HepG2 (cell line): ENCODE results near the gene NFKBIA. TPM values are rescaled to one million over a fixed set of nuclear protein-coding genes. Genes with fewer than 3 reads are reported as not detected.

Experiments
- CAMTA2 ChIP-seq: sonication (generic); formaldehyde crosslinking; IDR thresholded peaks from 2 replicates; pipeline ENCODE4 v1.4.0; 2020; ENCODE audit warnings: mild to moderate bottlenecking, missing genetic modification reagents, borderline replicate concordance
- EP300 ChIP-seq, 3 experiments: sonication (generic) in 1 of 3; formaldehyde crosslinking in 1 of 3; IDR thresholded peaks; 2 replicates each; pipeline versions ENCODE4 v1.5.1 to v1.6.1; 2011 to 2020; ENCODE audit warnings: low read depth in 2 of 3, low read length in 2 of 3, borderline replicate concordance in 1 of 3, improper control_type of control experiment in 1 of 3, mild to moderate bottlenecking in 1 of 3, missing genetic modification reagents in 1 of 3, moderate library complexity in 1 of 3
- HNRNPH1 ChIP-seq: fragments of 200-400 bp; formaldehyde crosslinking; optimal IDR thresholded peaks from 2 replicates; pipeline ENCODE3; 2017; ENCODE audit warnings: mild to moderate bottlenecking, low read depth, low read length
- REL ChIP-seq: sonication (generic); formaldehyde crosslinking; conservative IDR thresholded peaks from 2 replicates; pipeline ENCODE4 v1.8.0; 2022; ENCODE audit warnings: mild to moderate bottlenecking, missing genetic modification reagents, moderate library complexity
- SPEN ChIP-seq: sonication (generic); formaldehyde crosslinking; IDR thresholded peaks from 2 replicates; pipeline ENCODE4 v1.5.1; 2020; ENCODE audit warnings: low read depth, mild to moderate bottlenecking, missing genetic modification reagents
- TBL1XR1 ChIP-seq: fragments of 150-350 bp; IDR thresholded peaks from 2 replicates; pipeline ENCODE4 v1.6.1; 2014; ENCODE audit warnings: borderline replicate concordance, low read length; ENCODE audit not compliant: partially characterized antibody
- ZNF101 ChIP-seq: sonication (generic); formaldehyde crosslinking; IDR thresholded peaks from 2 replicates; pipeline ENCODE4 v1.4.0; 2020; ENCODE audit warnings: mild to moderate bottlenecking, low read depth, missing genetic modification reagents, borderline replicate concordance
- ZNF20 ChIP-seq: sonication (generic); formaldehyde crosslinking; IDR thresholded peaks from 2 replicates; pipeline ENCODE4 v1.4.0; 2020; ENCODE audit warnings: mild to moderate bottlenecking, moderate library complexity, missing genetic modification reagents
- ZNF431 ChIP-seq: sonication (generic); formaldehyde crosslinking; IDR thresholded peaks from 2 replicates; pipeline ENCODE4 v1.9.0; 2022; ENCODE audit warnings: missing genetic modification reagents, low read depth, mild to moderate bottlenecking, borderline replicate concordance
- ZNF501 ChIP-seq: sonication (generic); formaldehyde crosslinking; IDR thresholded peaks from 2 replicates; pipeline ENCODE4 v1.5.1; 2020; ENCODE audit warnings: mild to moderate bottlenecking, moderate library complexity, missing genetic modification reagents
- ZNF644 ChIP-seq: IDR thresholded peaks from 2 replicates; pipeline ENCODE4 v1.6.1; 2016; ENCODE audit warnings: low read depth
- ZNF776 ChIP-seq: sonication (generic); formaldehyde crosslinking; IDR thresholded peaks from 2 replicates; pipeline ENCODE4 v1.4.0; 2020; ENCODE audit warnings: mild to moderate bottlenecking, missing genetic modification reagents
- polyA plus RNA-seq, 8 experiments: library from polyadenylated mRNA; depleted of rRNA in 3 of 8; stranded (reverse) in 7 of 8; unstranded in 1 of 8; fragments of >200 nt; fragmentation: Illumina TruSeq in 4 of 8; extraction: Trizol in 4 of 8; gene quantifications; 2 replicates each; pipeline versions ENCODE4 v1.2.1 to v1.2.3, GENCODE V29; 2011 to 2016; ENCODE audit warnings: low read depth in 4 of 8, missing spikeins in 1 of 8, mixed read lengths in 1 of 8; ENCODE audit not compliant: insufficient read depth in 1 of 8
- total RNA-seq, 5 experiments: library from RNA; depleted of rRNA; stranded (reverse); fragments of >200 nt; fragmentation: Illumina TruSeq; extraction: Trizol; gene quantifications; 2 replicates each; pipeline ENCODE4 v1.2.3, GENCODE V29; 2016; ENCODE audit warnings: low read depth in 1 of 5
- TF ChIP-seq, protein P1 (sequence below), 2 experiments: sonication (generic) in 1 of 2; formaldehyde crosslinking in 1 of 2; IDR thresholded peaks; 2 replicates each; pipeline versions ENCODE4 v1.6.1 to v1.9.0; 2014 to 2022; ENCODE audit warnings: antibody characterized with exemption in 1 of 2, borderline replicate concordance in 1 of 2, inconsistent platforms in 1 of 2, low read depth in 1 of 2, missing genetic modification reagents in 1 of 2
- TF ChIP-seq, protein P2 (sequence below): sonication (generic); formaldehyde crosslinking; IDR thresholded peaks from 2 replicates; pipeline ENCODE4 v1.8.1; 2022; ENCODE audit warnings: mild to moderate bottlenecking, missing genetic modification reagents
- TF ChIP-seq, protein P3 (sequence below): sonication (generic); formaldehyde crosslinking; IDR thresholded peaks from 2 replicates; pipeline ENCODE4 v1.4.0; 2020; ENCODE audit warnings: mild to moderate bottlenecking, missing genetic modification reagents
- TF ChIP-seq, protein P4 (sequence below): sonication (generic); formaldehyde crosslinking; IDR thresholded peaks from 2 replicates; pipeline ENCODE4 v1.5.0; 2020; ENCODE audit warnings: mild to moderate bottlenecking, missing genetic modification reagents

NFKBIA gene
- total and polyA plus RNA-seq, 2 of the 13 experiments (the other 11 are each of a cell fraction or from before 2014, with no cell fraction given): 197 to 319 TPM

DNA sequence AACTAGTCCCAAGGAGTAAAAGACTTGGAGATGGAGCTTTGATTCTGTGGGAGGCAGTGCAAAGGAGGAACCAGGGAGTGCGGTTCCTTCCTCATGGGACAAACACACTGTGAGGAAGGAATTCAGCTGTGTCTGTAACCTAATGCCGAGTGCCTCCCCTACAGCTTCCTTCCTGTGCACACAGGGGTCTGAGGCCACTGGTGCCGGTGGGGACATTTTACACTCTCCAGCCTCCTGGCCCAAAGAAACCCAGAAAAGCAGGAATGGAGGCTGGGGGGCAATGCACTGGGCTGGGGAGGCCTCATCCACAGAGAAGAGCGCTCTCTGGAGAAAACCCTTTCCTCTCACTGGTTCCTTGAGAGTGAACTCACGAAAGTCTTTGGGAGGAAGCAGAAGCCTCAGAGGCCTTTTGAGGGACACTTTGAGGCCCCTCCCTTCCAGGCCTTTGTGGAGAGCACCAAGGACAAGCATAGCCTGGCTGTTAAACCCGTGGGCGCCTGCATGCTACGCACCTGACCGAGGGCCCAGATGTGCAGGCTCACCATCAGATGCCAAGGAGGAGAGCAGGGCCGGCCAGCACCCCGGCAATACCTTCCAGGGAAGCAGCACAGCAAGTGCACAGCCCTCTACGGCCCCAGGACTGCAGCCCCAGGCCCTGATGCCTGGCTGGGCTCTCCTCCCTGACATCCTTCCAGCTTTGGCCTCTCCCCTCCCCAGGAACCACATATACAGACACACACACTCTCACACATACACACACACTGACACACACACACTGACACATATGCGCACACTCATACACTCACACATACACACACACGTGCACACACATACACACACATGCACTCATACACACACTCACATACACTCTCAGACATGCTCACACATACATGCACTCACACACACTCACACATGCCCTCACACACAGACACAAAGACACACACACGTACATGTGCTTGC is 52.0 kb downstream of the NFKBIA start (continued):
- TF ChIP-seq ZNF776 (CRISPR knock-in tag) (no peak), ZNF101 (CRISPR knock-in tag) (no peak), ZNF20 (CRISPR knock-in tag) (no peak), HNRNPH1 (no peak), CAMTA2 (CRISPR knock-in tag) (no peak), ZNF644 (CRISPR knock-in tag) (no peak), REL (CRISPR knock-in tag) (no peak), EP300 (IDR thresholded peaks at IDR 0.05; ENCODE audit: low read depth in 2 of 2, low read length in 2 of 2) (0 out of 4 replicates have a peak, but pooled peaks of 1 of the 2 experiments have one; percentile 27), EP300 (CRISPR knock-in tag; IDR thresholded peaks at IDR 0.05; ENCODE audit: borderline replicate concordance) (no peak), TBL1XR1 (no peak), SPEN (0 out of 2 replicates have a peak, but pooled peaks have one; percentile 44), ZNF501 (no peak), ZNF431 (CRISPR knock-in tag) (no peak)
- TF ChIP-seq, protein P1, sequence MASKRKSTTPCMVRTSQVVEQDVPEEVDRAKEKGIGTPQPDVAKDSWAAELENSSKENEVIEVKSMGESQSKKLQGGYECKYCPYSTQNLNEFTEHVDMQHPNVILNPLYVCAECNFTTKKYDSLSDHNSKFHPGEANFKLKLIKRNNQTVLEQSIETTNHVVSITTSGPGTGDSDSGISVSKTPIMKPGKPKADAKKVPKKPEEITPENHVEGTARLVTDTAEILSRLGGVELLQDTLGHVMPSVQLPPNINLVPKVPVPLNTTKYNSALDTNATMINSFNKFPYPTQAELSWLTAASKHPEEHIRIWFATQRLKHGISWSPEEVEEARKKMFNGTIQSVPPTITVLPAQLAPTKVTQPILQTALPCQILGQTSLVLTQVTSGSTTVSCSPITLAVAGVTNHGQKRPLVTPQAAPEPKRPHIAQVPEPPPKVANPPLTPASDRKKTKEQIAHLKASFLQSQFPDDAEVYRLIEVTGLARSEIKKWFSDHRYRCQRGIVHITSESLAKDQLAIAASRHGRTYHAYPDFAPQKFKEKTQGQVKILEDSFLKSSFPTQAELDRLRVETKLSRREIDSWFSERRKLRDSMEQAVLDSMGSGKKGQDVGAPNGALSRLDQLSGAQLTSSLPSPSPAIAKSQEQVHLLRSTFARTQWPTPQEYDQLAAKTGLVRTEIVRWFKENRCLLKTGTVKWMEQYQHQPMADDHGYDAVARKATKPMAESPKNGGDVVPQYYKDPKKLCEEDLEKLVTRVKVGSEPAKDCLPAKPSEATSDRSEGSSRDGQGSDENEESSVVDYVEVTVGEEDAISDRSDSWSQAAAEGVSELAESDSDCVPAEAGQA (IDR thresholded peaks at IDR 0.05; ENCODE audit: low read depth): no peak
- TF ChIP-seq, protein P1 (CRISPR knock-in tag; IDR thresholded peaks at IDR 0.05; ENCODE audit: borderline replicate concordance): no peak
- TF ChIP-seq, protein P2, sequence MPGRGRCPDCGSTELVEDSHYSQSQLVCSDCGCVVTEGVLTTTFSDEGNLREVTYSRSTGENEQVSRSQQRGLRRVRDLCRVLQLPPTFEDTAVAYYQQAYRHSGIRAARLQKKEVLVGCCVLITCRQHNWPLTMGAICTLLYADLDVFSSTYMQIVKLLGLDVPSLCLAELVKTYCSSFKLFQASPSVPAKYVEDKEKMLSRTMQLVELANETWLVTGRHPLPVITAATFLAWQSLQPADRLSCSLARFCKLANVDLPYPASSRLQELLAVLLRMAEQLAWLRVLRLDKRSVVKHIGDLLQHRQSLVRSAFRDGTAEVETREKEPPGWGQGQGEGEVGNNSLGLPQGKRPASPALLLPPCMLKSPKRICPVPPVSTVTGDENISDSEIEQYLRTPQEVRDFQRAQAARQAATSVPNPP (CRISPR knock-in tag): no peak
- TF ChIP-seq, protein P3, sequence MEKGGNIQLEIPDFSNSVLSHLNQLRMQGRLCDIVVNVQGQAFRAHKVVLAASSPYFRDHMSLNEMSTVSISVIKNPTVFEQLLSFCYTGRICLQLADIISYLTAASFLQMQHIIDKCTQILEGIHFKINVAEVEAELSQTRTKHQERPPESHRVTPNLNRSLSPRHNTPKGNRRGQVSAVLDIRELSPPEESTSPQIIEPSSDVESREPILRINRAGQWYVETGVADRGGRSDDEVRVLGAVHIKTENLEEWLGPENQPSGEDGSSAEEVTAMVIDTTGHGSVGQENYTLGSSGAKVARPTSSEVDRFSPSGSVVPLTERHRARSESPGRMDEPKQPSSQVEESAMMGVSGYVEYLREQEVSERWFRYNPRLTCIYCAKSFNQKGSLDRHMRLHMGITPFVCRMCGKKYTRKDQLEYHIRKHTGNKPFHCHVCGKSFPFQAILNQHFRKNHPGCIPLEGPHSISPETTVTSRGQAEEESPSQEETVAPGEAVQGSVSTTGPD: no peak
- TF ChIP-seq, protein P4, sequence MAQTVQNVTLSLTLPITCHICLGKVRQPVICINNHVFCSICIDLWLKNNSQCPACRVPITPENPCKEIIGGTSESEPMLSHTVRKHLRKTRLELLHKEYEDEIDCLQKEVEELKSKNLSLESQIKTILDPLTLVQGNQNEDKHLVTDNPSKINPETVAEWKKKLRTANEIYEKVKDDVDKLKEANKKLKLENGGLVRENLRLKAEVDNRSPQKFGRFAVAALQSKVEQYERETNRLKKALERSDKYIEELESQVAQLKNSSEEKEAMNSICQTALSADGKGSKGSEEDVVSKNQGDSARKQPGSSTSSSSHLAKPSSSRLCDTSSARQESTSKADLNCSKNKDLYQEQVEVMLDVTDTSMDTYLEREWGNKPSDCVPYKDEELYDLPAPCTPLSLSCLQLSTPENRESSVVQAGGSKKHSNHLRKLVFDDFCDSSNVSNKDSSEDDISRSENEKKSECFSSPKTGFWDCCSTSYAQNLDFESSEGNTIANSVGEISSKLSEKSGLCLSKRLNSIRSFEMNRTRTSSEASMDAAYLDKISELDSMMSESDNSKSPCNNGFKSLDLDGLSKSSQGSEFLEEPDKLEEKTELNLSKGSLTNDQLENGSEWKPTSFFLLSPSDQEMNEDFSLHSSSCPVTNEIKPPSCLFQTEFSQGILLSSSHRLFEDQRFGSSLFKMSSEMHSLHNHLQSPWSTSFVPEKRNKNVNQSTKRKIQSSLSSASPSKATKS (CRISPR knock-in tag): no peak
